ENCODE measurements around the gene DGCR2. TPM values are rescaled to one million over a fixed set of nuclear protein-coding genes. Genes with fewer than 3 reads are reported as not detected.
"Not testable (repeated sequence)": the region's sequence is repeated elsewhere in the genome, so short reads cannot be mapped to it uniquely, and the experiment has no call there.

Gene DGCR2
- total and polyA plus RNA-seq, 3 donors from 2014 or later, result 64.6 to 106 (median 89.5) TPM

GRCh38 chr22:19051381-19052072 lies 70.7 kb downstream of the DGCR2 start:
- WGBS, 2 donors, result 72 to 87% methylated on average over 10 of the region's 10 CpGs
- Histone ChIP-seq H3K4me1 (no peaks in the 10 kb centered on the region), H3K27ac (no peak overlapping the region), H3K36me3 (ENCODE audit: low read depth, missing control alignments) (no peaks in the 10 kb centered on the region), H3K9me3 (no peaks in the 10 kb centered on the region), H3K4me3 (no peak overlapping the region), H3K27me3 (no peaks in the 10 kb centered on the region)
- intact Hi-C loops (cut with DNase I; ENCODE audit: low total_unique reads), result no loop called here
- no peak for TF ChIP-seq POLR2A (IDR thresholded peaks at IDR 0.05)
- TF ChIP-seq CTCF (IDR thresholded peaks at IDR 0.05), result no peak
- DNase-seq, result no peak

GRCh38 chr22:19050847-19051246 lies 71.4 kb downstream of the DGCR2 start:
- H3K27ac ChIP-seq; H3K4me1 ChIP-seq; H3K9me3 ChIP-seq; H3K4me3 ChIP-seq; intact Hi-C loops (cut with DNase I; ENCODE audit: low total_unique reads); H3K27me3 ChIP-seq; H3K36me3 ChIP-seq (ENCODE audit: low read depth, missing control alignments); DNase-seq: not testable (repeated sequence)
- 90 to 96% methylated on average over 4 of the region's 4 CpGs for WGBS, 2 donors

GRCh38 chr22:19050117-19050516 lies 72.1 kb downstream of the DGCR2 start:
- H3K36me3 ChIP-seq (ENCODE audit: low read depth, missing control alignments), result no peaks in the 10 kb centered on the region
- H3K27ac ChIP-seq, result no peak overlapping the region
- intact Hi-C loops (cut with DNase I; ENCODE audit: low total_unique reads), result no loop called here
- TF ChIP-seq CTCF (IDR thresholded peaks at IDR 0.05) (no peak), POLR2A (IDR thresholded peaks at IDR 0.05) (no peak)
- H3K27me3 ChIP-seq, result no peaks in the 10 kb centered on the region
- H3K9me3 ChIP-seq, result no peaks in the 10 kb centered on the region
- H3K4me3 ChIP-seq, result no peak overlapping the region
- DNase-seq, result no peak
- H3K4me1 ChIP-seq, result no peaks in the 10 kb centered on the region
- WGBS, 2 donors, result 93 to 100% methylated on average over 3 of the region's 3 CpGs

- no peaks in the 10 kb centered on the region for H3K36me3 ChIP-seq (ENCODE audit: low read depth, missing control alignments)
- 88 to 93% methylated on average over 4 to 5 of the region's 5 CpGs for WGBS, 2 donors
- H3K4me3 ChIP-seq, result no peak overlapping the region
- intact Hi-C loops (cut with DNase I; ENCODE audit: low total_unique reads), result no loop called here
- no peak overlapping the region for H3K27ac ChIP-seq
- TF ChIP-seq POLR2A (IDR thresholded peaks at IDR 0.05) (no peak), CTCF (IDR thresholded peaks at IDR 0.05) (no peak)
- peaks cover 4% of the 10 kb centered on the region for H3K4me1 ChIP-seq
- H3K9me3 ChIP-seq, result no peaks in the 10 kb centered on the region
- no peak for DNase-seq
- H3K27me3 ChIP-seq, result no peaks in the 10 kb centered on the region
Observed at GRCh38 chr22:19048531-19048930, 73.7 kb downstream of the DGCR2 start.

GRCh38 chr22:19047993-19048392 lies 74.2 kb downstream of the DGCR2 start:
- no peak for DNase-seq
- H3K9me3 ChIP-seq, result no peaks in the 10 kb centered on the region
- no peaks in the 10 kb centered on the region for H3K27me3 ChIP-seq
- intact Hi-C loops (cut with DNase I; ENCODE audit: low total_unique reads), result no loop called here
- H3K27ac ChIP-seq, result no peak overlapping the region
- WGBS, 2 donors, result 91 to 97% methylated on average over 11 of the region's 11 CpGs
- H3K4me3 ChIP-seq, result no peak overlapping the region
- no peak for TF ChIP-seq POLR2A (IDR thresholded peaks at IDR 0.05)
- no peak for TF ChIP-seq CTCF (IDR thresholded peaks at IDR 0.05)
- H3K36me3 ChIP-seq (ENCODE audit: low read depth, missing control alignments), result no peaks in the 10 kb centered on the region
- peaks cover 4% of the 10 kb centered on the region for H3K4me1 ChIP-seq
